ENCODE results near the gene DENND11. TPM values are rescaled to one million over a fixed set of nuclear protein-coding genes. Genes with fewer than 3 reads are reported as not detected.

The DENND11 gene
- total and polyA plus RNA-seq, 9 of the 15 experiments (the other 6 are each of a cell fraction or from before 2014, with no cell fraction given) = 0.07 to 1.1 (median 0.36) TPM

DNA sequence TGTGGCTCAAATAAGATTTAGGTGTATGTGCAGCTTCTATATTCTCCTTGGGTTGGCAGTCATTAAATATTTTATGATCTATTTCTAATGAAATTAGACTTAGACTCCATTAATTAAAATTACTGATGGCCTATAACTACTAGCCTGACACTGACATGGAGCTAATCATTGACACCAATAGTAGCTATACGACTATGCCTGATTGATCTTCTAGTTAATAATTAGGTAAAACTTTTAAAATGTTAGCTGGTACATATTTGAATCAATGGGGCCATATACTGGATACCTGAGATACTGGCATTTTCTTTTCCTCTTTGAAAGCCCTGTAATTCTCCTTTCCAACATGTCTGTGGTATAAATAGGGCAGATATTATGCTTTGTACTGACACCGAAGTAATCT lies 20.6 kb upstream of the DENND11 start:
- ATAC-seq (no peak), DNase-seq (ENCODE audit: extremely low read depth in 1 of 4, low spot score in 3 of 4) (no peak), FAIRE-seq (no peak)
- H3K4me1 ChIP-seq (replicated peaks in 1 of 2; ENCODE audit: control insufficient read depth in 2 of 2, insufficient read depth in 2 of 2, low read length in 2 of 2) = no peaks in the 10 kb centered on the region
- H3K9me1 ChIP-seq (ENCODE audit: control insufficient read depth, insufficient read depth, low read length) = no peaks in the 10 kb centered on the region
- peaks cover 11 to 23% of the 10 kb centered on the region in 2 experiments for H3K27me3 ChIP-seq (ENCODE audit: control insufficient read depth in 2 of 2, insufficient read depth in 2 of 2, low read length in 2 of 2)
- no peak overlapping the region for H2AFZ ChIP-seq (ENCODE audit: low read depth, low read length)
- no peaks in the 10 kb centered on the region for H3K36me3 ChIP-seq (ENCODE audit: control insufficient read depth, insufficient read depth, low read length)
- no peak overlapping the region for H3K4me2 ChIP-seq (ENCODE audit: insufficient read depth, low read length)
- BruUV-seq (replicated peaks) = no TSS peak
- H3K9ac ChIP-seq (ENCODE audit: insufficient read depth in 1 of 2, low read depth in 2 of 2, low read length in 2 of 2) = no peak overlapping the region
- no peak overlapping the region for H3K27ac ChIP-seq (ENCODE audit: extremely low read depth, low read depth, low read length)
- no peaks in the 10 kb centered on the region for H3K79me2 ChIP-seq (ENCODE audit: control insufficient read depth, insufficient read depth, low read length)
- H3K4me3 ChIP-seq = no peak overlapping the region
- WGBS (ENCODE audit: insufficient coverage, low coverage, missing lambda C conversion rate) = 0% methylated on average over 2 of the region's 2 CpGs
- no peaks in the 10 kb centered on the region for H4K20me1 ChIP-seq (replicated peaks; ENCODE audit: control insufficient read depth, insufficient read depth, low read length)
- CTCF ChIA-PET (ENCODE audit: low intra/inter-chr PET ratio) = no interaction called here
- H3K9me3 ChIP-seq (replicated peaks; ENCODE audit: control insufficient read depth, insufficient read depth, low read depth, low read length) = no peaks in the 10 kb centered on the region
- in situ Hi-C loops (cut with MboI) (no loop called here), intact Hi-C loops (cut with micrococcal nuclease) (no loop called here)
- POLR2A ChIA-PET = interaction anchor here (0.6 to 1.4 kb wide), 4 partner anchors 14 to 19 kb away, joined by 3 to 4 read pairs (median 4); partner anchors contain the start of gene SSBP1
- no peak for TF ChIP-seq ZNF586 (CRISPR knock-in tag; conservative IDR thresholded peaks at IDR 0.05)
- TF ChIP-seq ZNF57 (CRISPR knock-in tag; IDR thresholded peaks at IDR 0.05) = no peak
- TF ChIP-seq KLF13 (tag; IDR thresholded peaks at IDR 0.05; ENCODE audit: borderline replicate concordance, low read depth) = no peak
- TF ChIP-seq XRCC3 (IDR thresholded peaks at IDR 0.05) = no peak
- TF ChIP-seq, protein P1, sequence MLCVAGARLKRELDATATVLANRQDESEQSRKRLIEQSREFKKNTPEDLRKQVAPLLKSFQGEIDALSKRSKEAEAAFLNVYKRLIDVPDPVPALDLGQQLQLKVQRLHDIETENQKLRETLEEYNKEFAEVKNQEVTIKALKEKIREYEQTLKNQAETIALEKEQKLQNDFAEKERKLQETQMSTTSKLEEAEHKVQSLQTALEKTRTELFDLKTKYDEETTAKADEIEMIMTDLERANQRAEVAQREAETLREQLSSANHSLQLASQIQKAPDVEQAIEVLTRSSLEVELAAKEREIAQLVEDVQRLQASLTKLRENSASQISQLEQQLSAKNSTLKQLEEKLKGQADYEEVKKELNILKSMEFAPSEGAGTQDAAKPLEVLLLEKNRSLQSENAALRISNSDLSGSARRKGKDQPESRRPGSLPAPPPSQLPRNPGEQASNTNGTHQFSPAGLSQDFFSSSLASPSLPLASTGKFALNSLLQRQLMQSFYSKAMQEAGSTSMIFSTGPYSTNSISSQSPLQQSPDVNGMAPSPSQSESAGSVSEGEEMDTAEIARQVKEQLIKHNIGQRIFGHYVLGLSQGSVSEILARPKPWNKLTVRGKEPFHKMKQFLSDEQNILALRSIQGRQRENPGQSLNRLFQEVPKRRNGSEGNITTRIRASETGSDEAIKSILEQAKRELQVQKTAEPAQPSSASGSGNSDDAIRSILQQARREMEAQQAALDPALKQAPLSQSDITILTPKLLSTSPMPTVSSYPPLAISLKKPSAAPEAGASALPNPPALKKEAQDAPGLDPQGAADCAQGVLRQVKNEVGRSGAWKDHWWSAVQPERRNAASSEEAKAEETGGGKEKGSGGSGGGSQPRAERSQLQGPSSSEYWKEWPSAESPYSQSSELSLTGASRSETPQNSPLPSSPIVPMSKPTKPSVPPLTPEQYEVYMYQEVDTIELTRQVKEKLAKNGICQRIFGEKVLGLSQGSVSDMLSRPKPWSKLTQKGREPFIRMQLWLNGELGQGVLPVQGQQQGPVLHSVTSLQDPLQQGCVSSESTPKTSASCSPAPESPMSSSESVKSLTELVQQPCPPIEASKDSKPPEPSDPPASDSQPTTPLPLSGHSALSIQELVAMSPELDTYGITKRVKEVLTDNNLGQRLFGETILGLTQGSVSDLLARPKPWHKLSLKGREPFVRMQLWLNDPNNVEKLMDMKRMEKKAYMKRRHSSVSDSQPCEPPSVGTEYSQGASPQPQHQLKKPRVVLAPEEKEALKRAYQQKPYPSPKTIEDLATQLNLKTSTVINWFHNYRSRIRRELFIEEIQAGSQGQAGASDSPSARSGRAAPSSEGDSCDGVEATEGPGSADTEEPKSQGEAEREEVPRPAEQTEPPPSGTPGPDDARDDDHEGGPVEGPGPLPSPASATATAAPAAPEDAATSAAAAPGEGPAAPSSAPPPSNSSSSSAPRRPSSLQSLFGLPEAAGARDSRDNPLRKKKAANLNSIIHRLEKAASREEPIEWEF (CRISPR knock-in tag; IDR thresholded peaks at IDR 0.05) = no peak
- no peak for TF ChIP-seq HOXB6 (CRISPR knock-in tag; IDR thresholded peaks at IDR 0.05; ENCODE audit: borderline replicate concordance)
- TF ChIP-seq, protein P2, sequence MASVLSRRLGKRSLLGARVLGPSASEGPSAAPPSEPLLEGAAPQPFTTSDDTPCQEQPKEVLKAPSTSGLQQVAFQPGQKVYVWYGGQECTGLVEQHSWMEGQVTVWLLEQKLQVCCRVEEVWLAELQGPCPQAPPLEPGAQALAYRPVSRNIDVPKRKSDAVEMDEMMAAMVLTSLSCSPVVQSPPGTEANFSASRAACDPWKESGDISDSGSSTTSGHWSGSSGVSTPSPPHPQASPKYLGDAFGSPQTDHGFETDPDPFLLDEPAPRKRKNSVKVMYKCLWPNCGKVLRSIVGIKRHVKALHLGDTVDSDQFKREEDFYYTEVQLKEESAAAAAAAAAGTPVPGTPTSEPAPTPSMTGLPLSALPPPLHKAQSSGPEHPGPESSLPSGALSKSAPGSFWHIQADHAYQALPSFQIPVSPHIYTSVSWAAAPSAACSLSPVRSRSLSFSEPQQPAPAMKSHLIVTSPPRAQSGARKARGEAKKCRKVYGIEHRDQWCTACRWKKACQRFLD (CRISPR knock-in tag; IDR thresholded peaks at IDR 0.05) = no peak
- no peak for TF ChIP-seq E2F1 (CRISPR knock-in tag; IDR thresholded peaks at IDR 0.05)
- TF ChIP-seq, protein P3, sequence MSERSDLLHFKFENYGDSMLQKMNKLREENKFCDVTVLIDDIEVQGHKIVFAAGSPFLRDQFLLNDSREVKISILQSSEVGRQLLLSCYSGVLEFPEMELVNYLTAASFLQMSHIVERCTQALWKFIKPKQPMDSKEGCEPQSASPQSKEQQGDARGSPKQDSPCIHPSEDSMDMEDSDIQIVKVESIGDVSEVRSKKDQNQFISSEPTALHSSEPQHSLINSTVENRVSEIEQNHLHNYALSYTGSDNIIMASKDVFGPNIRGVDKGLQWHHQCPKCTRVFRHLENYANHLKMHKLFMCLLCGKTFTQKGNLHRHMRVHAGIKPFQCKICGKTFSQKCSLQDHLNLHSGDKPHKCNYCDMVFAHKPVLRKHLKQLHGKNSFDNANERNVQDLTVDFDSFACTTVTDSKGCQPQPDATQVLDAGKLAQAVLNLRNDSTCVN (CRISPR knock-in tag; IDR thresholded peaks at IDR 0.05) = no peak
- no peak for TF ChIP-seq MYBL2 (IDR thresholded peaks at IDR 0.05; ENCODE audit: low read depth)
- no peak for TF ChIP-seq MYBL2 (CRISPR knock-in tag; IDR thresholded peaks at IDR 0.05; ENCODE audit: borderline replicate concordance)
- TF ChIP-seq DNMT1 (IDR thresholded peaks at IDR 0.05) = no peak
- no peak for TF ChIP-seq EHMT2 (IDR thresholded peaks at IDR 0.05)
